ENCODE data around the gene PATJ. TPM values are rescaled to one million over a fixed set of nuclear protein-coding genes. Genes with fewer than 3 reads are reported as not detected.
A peak's percentile ranks its signal among the peaks of the same experiment; 100 is the strongest.
"Not testable (repeated sequence)": the region's sequence is repeated elsewhere in the genome, so short reads cannot be mapped to it uniquely, and the experiment has no call there.

Gene PATJ
- total RNA-seq, 1 donor from 2014 or later = 131 TPM

- DNase-seq (peak; percentile 72), ATAC-seq (ENCODE audit: poor library complexity) (peak; percentile 83)
- intact Hi-C loops (cut with DNase I) = no loop called here
Observed at GRCh38 chr1:61869691-61870109, 127.4 kb downstream of the PATJ start.

DNA sequence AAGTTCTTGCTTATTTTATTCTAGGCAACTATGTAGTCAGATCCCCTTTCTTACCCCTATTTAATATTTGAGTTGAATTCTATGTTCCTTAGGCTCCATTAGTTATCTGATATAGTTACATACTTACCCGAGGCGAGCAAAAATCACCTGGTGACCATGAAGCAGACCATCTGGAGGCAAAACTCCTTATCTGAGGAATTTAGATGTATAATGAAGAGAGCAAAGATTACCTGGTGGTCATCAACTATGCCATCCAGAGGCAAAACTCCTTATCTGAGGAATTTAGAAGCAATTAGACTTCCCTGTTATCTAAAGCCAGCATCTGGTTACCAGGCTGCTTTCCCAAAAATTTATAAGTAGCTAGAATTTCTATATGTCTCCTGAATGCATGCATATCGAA is 129.9 kb downstream of the PATJ start:
- intact Hi-C loops (cut with DNase I) = no loop called here
- no peak for ATAC-seq (ENCODE audit: poor library complexity)

DNA sequence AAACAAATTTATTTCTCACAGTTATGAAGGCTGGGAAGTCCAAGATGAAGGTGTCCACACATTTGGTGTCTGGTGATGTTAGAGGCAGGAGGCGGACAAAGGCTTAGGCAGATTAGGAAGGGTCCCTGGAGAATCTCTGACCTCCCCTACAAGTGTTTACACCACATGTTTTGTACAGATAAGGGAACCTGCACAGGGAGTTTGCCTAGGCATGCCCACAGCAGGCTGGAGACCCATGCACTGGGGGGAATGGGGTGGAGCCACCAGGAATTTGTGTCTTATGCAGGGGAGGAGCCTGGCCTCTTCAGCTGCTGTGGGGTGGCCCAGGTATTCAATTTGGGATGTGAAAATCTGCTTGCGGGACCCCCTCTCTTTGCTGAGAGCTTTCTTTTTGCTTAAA is 131.3 kb downstream of the PATJ start:
- ATAC-seq (ENCODE audit: poor library complexity) (no peak), DNase-seq (no peak)
- intact Hi-C loops (cut with DNase I) = no loop called here

More for the DNA sequence above, 129.9 kb downstream of the PATJ start:
- no peak for DNase-seq

DNA sequence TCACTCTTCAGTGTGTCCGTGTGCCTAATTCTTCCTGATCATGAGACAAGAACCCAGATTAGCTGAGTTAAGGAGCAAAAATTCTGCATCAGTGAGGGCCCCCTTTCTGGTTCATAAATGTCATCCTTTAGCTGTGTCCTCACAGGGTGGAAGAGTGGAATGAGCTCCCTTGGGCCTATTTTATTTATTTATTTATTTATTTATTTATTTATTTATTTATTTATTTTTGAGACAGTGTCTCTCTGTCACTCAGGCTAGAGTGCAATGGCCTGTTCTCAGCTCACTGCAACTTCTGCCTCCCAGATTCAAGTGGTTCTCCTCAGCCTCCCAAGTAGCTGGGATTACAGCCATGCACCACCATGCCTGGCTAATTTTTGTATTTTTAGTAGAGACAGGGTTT is 131.7 kb downstream of the PATJ start:
- DNase-seq = no peak
- intact Hi-C loops (cut with DNase I) = no loop called here

GRCh38 chr1:61875198-61875597 is 132.9 kb downstream of the PATJ start:
- no peak for ATAC-seq (ENCODE audit: poor library complexity)
- DNase-seq = no peak
- intact Hi-C loops (cut with DNase I) = no loop called here

More for the DNA sequence above, 131.7 kb downstream of the PATJ start:
- ATAC-seq (ENCODE audit: poor library complexity) = no peak

DNA sequence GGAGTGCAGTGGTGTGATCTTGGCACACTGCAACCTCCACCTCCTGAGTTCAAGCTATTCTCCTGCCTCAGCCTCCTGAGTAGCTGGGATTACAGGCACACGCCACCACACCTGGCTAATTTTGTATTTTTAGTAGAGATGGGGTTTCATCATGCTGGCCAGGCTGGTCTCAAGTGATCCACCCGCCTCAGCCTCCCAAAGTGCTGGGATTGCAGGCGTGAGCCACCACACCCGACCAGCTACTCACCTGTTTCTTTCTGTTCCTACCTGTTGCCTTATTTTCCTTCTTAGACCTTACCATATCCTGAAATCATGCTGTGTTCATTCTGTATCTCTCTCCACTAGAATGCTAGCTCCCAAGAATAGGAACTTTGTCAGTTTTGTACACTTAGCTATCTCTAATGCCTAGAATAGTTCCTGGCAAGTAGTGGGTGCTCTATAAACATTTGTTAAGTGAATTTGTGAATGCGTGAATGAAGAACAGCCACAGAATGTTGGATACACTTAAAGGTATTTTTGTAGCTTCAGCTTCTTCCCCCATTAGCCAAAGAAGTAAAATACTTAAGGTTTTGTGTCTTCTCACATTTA is 137.7 kb downstream of the PATJ start:
- DNase-seq; intact Hi-C loops (cut with DNase I): not testable (repeated sequence)
- ATAC-seq (ENCODE audit: poor library complexity) = peak; percentile 88

DNA sequence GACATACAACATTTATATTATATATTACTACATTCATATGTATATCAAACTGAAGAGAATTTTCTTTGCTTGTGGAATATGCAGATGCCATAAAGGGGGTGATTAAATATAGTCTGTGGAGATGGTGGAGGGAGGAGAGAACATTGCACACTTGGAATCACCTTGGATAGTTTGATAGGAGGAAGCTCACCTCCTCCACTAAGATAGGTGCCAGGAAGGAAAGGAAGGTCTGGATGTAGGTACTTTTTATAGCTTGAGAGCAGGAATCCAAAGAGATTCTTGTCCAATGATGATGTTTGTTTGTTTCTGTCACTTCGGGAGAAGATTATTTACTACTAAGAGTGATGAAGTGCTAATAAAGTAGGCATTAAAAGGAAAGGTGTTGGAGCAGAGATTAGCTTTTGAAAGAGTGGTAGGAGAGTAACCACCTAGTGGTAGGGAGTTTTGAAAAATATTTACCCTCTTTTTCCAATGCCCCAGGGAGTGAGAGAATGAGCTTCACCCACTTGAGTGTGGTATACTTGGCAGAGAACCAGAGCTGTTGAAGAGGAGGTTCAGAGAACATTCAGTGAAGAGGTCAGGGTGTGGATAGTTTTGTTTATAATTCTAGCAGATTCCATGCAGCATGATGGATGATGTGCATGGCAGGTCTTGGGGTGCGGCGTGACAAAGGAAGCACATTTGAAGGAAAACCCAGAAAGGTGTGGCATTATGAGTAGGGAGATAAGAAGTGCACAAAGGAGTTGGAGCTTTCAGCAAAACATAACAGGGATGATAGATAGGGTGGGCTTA is 145.0 kb downstream of the PATJ start:
- ATAC-seq (ENCODE audit: poor library complexity) (peak; percentile 79), DNase-seq (no peak)
- intact Hi-C loops (cut with DNase I) = no loop called here

DNA sequence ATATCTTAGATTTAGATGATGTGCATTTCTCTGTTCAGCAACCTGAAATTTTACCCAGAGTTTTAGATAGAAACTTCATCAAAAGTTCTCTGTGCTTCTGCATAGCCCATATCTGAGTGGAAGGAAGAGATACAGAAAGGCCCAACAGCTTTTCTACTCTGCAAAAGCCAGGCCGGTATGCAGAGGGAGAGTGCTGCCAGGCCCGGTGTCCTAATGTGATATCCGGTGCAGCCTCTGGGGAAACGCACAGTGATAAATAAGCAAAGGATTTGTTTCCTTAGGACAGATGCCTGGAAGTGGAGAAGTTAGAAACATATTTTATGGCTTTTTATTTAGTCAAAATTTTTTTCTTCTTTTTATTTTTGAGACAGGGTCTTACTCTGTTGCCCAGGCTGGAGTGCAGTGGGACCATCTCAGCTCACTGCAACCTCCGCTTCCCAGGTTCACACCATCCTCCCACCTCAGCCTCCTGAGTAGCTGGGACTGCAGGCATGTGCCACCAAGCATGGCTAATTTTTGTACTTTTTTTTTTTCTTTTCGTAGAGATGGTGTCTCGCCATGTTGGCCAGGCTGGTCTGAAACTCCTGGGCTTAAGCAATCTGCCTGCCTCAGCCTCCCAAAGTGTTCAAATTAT is 145.8 kb downstream of the PATJ start:
- DNase-seq (peak; percentile 55), ATAC-seq (ENCODE audit: poor library complexity) (peak; percentile 88)
- intact Hi-C loops (cut with DNase I) = no loop called here

DNA sequence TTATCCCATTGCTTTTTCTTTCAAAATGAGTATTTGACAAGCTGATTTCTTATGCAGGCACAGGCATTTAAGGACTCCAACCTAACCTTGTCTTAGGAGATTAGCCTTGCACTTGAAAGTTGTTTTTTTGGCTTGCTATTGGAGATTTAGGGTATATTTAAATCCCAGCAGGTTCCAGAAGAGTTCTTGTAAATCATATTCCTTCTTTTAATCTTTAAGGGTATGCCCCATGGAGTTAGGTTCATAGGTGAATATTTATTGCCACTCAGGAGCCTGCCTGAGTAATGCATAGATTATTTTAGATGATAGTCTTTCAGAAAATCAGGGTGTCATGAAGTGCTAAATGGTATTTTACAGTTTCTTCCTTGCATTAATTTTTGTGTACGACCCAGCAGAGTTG is 146.5 kb downstream of the PATJ start:
- DNase-seq (no peak), ATAC-seq (ENCODE audit: poor library complexity) (no peak)
- intact Hi-C loops (cut with DNase I) = no loop called here

DNA sequence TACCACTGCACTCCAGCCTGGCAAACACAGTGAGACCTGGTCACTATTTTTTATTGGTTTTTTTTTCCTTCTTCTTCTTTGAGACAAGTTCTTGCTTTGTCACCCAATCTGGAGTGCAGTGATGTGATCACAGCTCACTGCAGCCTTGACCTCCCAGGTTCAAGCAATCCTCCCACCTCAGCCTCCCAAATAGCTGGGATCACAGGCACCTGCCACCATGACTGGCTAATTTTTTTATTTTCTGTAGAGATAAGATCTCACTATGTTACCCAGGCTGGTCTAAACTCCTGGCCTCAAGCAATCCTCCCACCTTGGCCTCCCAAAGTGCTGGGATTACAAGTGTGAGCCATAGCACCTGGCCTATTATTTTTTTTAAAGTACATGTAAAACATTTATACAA is 148.2 kb downstream of the PATJ start:
- intact Hi-C loops (cut with DNase I); DNase-seq; ATAC-seq (ENCODE audit: poor library complexity): not testable (repeated sequence)

- no peak for ATAC-seq (ENCODE audit: poor library complexity)
- DNase-seq = no peak
- intact Hi-C loops (cut with DNase I) = no loop called here
Observed at GRCh38 chr1:61892977-61893376, 150.7 kb downstream of the PATJ start.

GRCh38 chr1:61894296-61894695 is 152.0 kb downstream of the PATJ start:
- intact Hi-C loops (cut with DNase I); DNase-seq; ATAC-seq (ENCODE audit: poor library complexity): not testable (repeated sequence)

DNA sequence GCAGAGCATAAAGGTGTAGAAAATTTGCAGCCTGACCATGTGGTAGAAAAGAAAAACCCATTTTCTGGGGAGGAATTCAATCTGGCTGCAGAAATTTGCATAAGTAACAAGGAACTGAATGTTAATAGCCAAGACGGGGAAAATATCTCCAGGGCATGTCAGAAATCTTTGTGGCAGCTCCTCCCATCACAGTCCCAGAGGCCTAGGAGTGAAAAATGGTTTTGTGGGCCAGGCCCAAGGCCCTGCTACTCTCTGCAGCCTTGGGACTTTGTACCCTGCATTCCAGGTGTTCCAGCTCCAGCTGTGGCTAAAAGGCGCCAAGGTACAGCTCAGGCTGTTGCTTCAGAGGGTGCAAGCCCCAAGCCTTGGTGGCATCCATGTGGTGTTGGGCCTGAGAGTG is 152.9 kb downstream of the PATJ start:
- no peak for ATAC-seq (ENCODE audit: poor library complexity)
- DNase-seq = no peak

GRCh38 chr1:61898658-61899057 is 156.4 kb downstream of the PATJ start:
- ATAC-seq (ENCODE audit: poor library complexity) = no peak
- DNase-seq = no peak
- intact Hi-C loops (cut with DNase I) = no loop called here

More for the DNA sequence above, 152.9 kb downstream of the PATJ start:
- intact Hi-C loops (cut with DNase I) = no loop called here

GRCh38 chr1:61904354-61904753 is 162.1 kb downstream of the PATJ start:
- DNase-seq (no peak), ATAC-seq (ENCODE audit: poor library complexity) (no peak)
- intact Hi-C loops (cut with DNase I) = no loop called here

- DNase-seq = no peak
- ATAC-seq (ENCODE audit: poor library complexity) = no peak
- intact Hi-C loops (cut with DNase I) = no loop called here
Observed at GRCh38 chr1:61907102-61907501, 164.8 kb downstream of the PATJ start.

GRCh38 chr1:61910035-61910434 is 167.8 kb downstream of the PATJ start:
- ATAC-seq (ENCODE audit: poor library complexity) = no peak

GRCh38 chr1:61914823-61915482 is 172.7 kb downstream of the PATJ start:
- intact Hi-C loops (cut with DNase I) = no loop called here
- ATAC-seq (ENCODE audit: poor library complexity) = no peak
- no peak for DNase-seq

More at GRCh38 chr1:61910035-61910434, 167.8 kb downstream of the PATJ start:
- DNase-seq = no peak
- intact Hi-C loops (cut with DNase I) = no loop called here

DNA sequence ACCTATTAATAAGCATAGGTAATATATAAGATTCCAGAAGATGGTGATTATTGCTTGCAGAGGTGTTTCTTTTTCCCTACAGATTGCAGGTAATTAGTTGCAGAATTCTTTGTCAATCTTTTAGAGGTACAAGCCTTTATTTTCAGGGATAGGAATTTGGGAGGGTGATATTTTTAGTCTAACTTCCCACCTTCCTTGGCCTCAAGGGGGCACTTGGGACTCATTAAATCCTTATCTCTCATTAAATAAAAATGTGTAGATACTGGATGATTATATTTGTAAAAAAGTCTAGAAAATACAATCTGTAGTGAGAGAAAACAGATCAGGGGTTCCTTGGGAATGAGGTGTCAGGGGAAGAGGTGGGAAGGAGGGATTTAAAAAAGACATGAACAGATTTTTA is 179.2 kb downstream of the PATJ start:
- intact Hi-C loops (cut with DNase I) = no loop called here
- DNase-seq (no peak), ATAC-seq (ENCODE audit: poor library complexity) (no peak)
